H9 (cell line): ENCODE measurements around the gene ADAMTS13. TPM values are rescaled to one million over a fixed set of nuclear protein-coding genes. Genes with fewer than 3 reads are reported as not detected.

Experiments
- DNase-seq: peaks from one replicate; pipeline ENCODE4 v3.0.0-alpha.2; 2017
- H2AFZ ChIP-seq: one replicate; pipeline ENCODE4 v1.6.1; 2013; ENCODE audit warnings: mild to moderate bottlenecking, low read length, control low read depth, moderate library complexity
- H2AK5ac ChIP-seq: 2 replicates; pipeline ENCODE4 v1.6.1; 2013; ENCODE audit warnings: low read length, control low read depth, mixed read lengths; ENCODE audit not compliant: insufficient read length
- H2BK120ac ChIP-seq: one replicate; pipeline ENCODE4 v1.6.1; 2013; ENCODE audit warnings: low read depth, mild to moderate bottlenecking, low read length, control low read depth, inconsistent platforms; ENCODE audit not compliant: poor library complexity, severe bottlenecking
- H2BK12ac ChIP-seq: 2 replicates; pipeline ENCODE4 v1.6.1; 2013; ENCODE audit warnings: low read length, control low read depth, mixed read lengths, low read depth; ENCODE audit not compliant: insufficient read length
- H2BK15ac ChIP-seq: 2 replicates; pipeline ENCODE4 v1.6.1; 2013; ENCODE audit warnings: low read depth, low read length, control low read depth
- H2BK20ac ChIP-seq: one replicate; pipeline ENCODE4 v1.6.1; 2013; ENCODE audit warnings: low read depth, mild to moderate bottlenecking, low read length, control low read depth, inconsistent platforms; ENCODE audit not compliant: poor library complexity, severe bottlenecking
- H2BK5ac ChIP-seq: 2 replicates; pipeline ENCODE4 v1.6.1; 2013; ENCODE audit warnings: low read length, control low read depth, mixed read lengths; ENCODE audit not compliant: insufficient read length
- H3K14ac ChIP-seq: 2 replicates; pipeline ENCODE4 v1.6.1; 2013; ENCODE audit warnings: low read length, control low read depth; ENCODE audit not compliant: insufficient read depth
- H3K18ac ChIP-seq: 2 replicates; pipeline ENCODE4 v1.6.1; 2013; ENCODE audit warnings: low read depth, mild to moderate bottlenecking, mixed read lengths, low read length, control low read depth; ENCODE audit not compliant: insufficient read length
- H3K23ac ChIP-seq: 2 replicates; pipeline ENCODE4 v1.6.1; 2013; ENCODE audit warnings: low read length, control low read depth, mixed read lengths, low read depth; ENCODE audit not compliant: insufficient read length
- H3K23me2 ChIP-seq: 2 replicates; pipeline ENCODE4 v1.6.1; 2013; ENCODE audit warnings: low read depth, mild to moderate bottlenecking, mixed read lengths, low read length, control low read depth; ENCODE audit not compliant: insufficient read length, poor library complexity, severe bottlenecking
- H3K27ac ChIP-seq: 2 replicates; pipeline ENCODE4 v1.5.1; 2013; ENCODE audit warnings: low read length, control low read depth, mixed read lengths, low read depth; ENCODE audit not compliant: insufficient read length
- H3K27me3 ChIP-seq: 2 replicates; pipeline ENCODE4 v1.6.1; 2013; ENCODE audit warnings: low read length, control low read depth, inconsistent platforms; ENCODE audit not compliant: insufficient read depth
- H3K4ac ChIP-seq: 2 replicates; pipeline ENCODE4 v1.6.1; 2013; ENCODE audit warnings: low read depth, mild to moderate bottlenecking, control low read depth, inconsistent platforms, low read length, moderate library complexity
- H3K4me1 ChIP-seq: 2 replicates; pipeline ENCODE4 v1.6.1; 2013; ENCODE audit warnings: low read length, control low read depth, inconsistent platforms; ENCODE audit not compliant: insufficient read depth
- H3K4me2 ChIP-seq: 2 replicates; pipeline ENCODE4 v1.6.1; 2013; ENCODE audit warnings: low read length, control low read depth, mixed read lengths; ENCODE audit not compliant: insufficient read length, insufficient read depth
- H3K56ac ChIP-seq: 2 replicates; pipeline ENCODE4 v1.6.1; 2013; ENCODE audit warnings: low read depth, mild to moderate bottlenecking, mixed read lengths, low read length, control low read depth; ENCODE audit not compliant: insufficient read length
- H3K79me1 ChIP-seq: 2 replicates; pipeline ENCODE4 v1.6.1; 2013; ENCODE audit warnings: low read depth, mild to moderate bottlenecking, moderate library complexity, low read length, control low read depth, inconsistent platforms; ENCODE audit not compliant: insufficient read depth, poor library complexity, severe bottlenecking
- H3K79me2 ChIP-seq: 2 replicates; pipeline ENCODE4 v1.6.1; 2013; ENCODE audit warnings: low read length, control low read depth, inconsistent platforms; ENCODE audit not compliant: insufficient read depth
- H3K9ac ChIP-seq: 2 replicates; pipeline ENCODE4 v1.6.1; 2013; ENCODE audit warnings: low read length, control low read depth, mixed read lengths; ENCODE audit not compliant: insufficient read length; ENCODE audit errors: extremely low read depth
- H3K9me3 ChIP-seq: one replicate; pipeline ENCODE4 v1.6.1; 2013; ENCODE audit warnings: low read depth, low read length, inconsistent platforms; ENCODE audit not compliant: control insufficient read depth
- H3T11ph ChIP-seq: one replicate; pipeline ENCODE4 v1.6.1; 2013; ENCODE audit warnings: mild to moderate bottlenecking, low read length, control low read depth, inconsistent platforms
- H4K20me1 ChIP-seq: one replicate; pipeline ENCODE4 v1.6.1; 2013; ENCODE audit not compliant: control insufficient read depth, insufficient read length, insufficient read depth
- H4K5ac ChIP-seq: 2 replicates; pipeline ENCODE4 v1.6.1; 2013; ENCODE audit warnings: low read depth, mild to moderate bottlenecking, mixed read lengths, low read length, control low read depth; ENCODE audit not compliant: insufficient read length
- H4K8ac ChIP-seq: replicated peaks from 2 replicates; pipeline ENCODE4 v1.6.1; 2013; ENCODE audit warnings: low read length, control low read depth, mixed read lengths, low read depth; ENCODE audit not compliant: insufficient read length
- H4K91ac ChIP-seq: 2 replicates; pipeline ENCODE4 v1.6.1; 2013; ENCODE audit warnings: low read depth, mild to moderate bottlenecking, moderate library complexity, mixed read lengths, low read length, control low read depth; ENCODE audit not compliant: insufficient read length
- H3K27ac Mint-ChIP-seq, 3 experiments: 2 replicates in 2 of 3; 3 replicates in 1 of 3; pipeline ENCODE4 v1.8.0; 2020 to 2021; ENCODE audit warnings: mixed read lengths in 3 of 3, mild to moderate bottlenecking in 1 of 3, moderate library complexity in 1 of 3
- H3K27me3 Mint-ChIP-seq: 2 replicates; pipeline ENCODE4 v1.8.0; 2021; ENCODE audit warnings: low read depth, mild to moderate bottlenecking, moderate library complexity, mixed read lengths
- H3K36me3 Mint-ChIP-seq, 3 experiments: 2 replicates in 2 of 3; 3 replicates in 1 of 3; pipeline ENCODE4 v1.8.0; 2020 to 2021; ENCODE audit warnings: low read depth in 3 of 3, mixed read lengths in 3 of 3; ENCODE audit not compliant: insufficient read depth in 1 of 3
- H3K4me1 Mint-ChIP-seq, 2 experiments: 2 replicates each; pipeline ENCODE4 v1.8.0; 2020; ENCODE audit warnings: mixed read lengths in 2 of 2
- H3K4me3 Mint-ChIP-seq, 2 experiments: 2 replicates in 1 of 2; 3 replicates in 1 of 2; pipeline ENCODE4 v1.8.0; 2020 to 2021; ENCODE audit warnings: mild to moderate bottlenecking in 2 of 2, mixed read lengths in 2 of 2, moderate library complexity in 1 of 2
- H3K9me3 Mint-ChIP-seq, 2 experiments: 2 replicates in 1 of 2; 3 replicates in 1 of 2; pipeline ENCODE4 v1.8.0; 2020; ENCODE audit warnings: mild to moderate bottlenecking in 2 of 2, mixed read lengths in 2 of 2, moderate library complexity in 1 of 2
- CTCF ChIP-seq: fragments of 200-600 bp; sonication (generic); conservative IDR thresholded peaks from 3 replicates; pipeline ENCODE4 v1.8.0; 2021; ENCODE audit warnings: antibody characterized with exemption, mild to moderate bottlenecking
- WGBS: extraction: QIAGEN DNeasy Blood & Tissue Kit; methylation state at CpG from one replicate; pipeline ENCODE4 v1.1.7; 2013; ENCODE audit warnings: missing lambda C conversion rate, low lambda C conversion rate, mixed read lengths; ENCODE audit not compliant: insufficient read length; ENCODE audit errors: extremely low coverage; 5-methylcytosine and 5-hydroxymethylcytosine counted together
- total RNA-seq: library from RNA; stranded (reverse); gene quantifications from 2 replicates; pipeline ENCODE4 v1.2.1, GENCODE V29; 2021

Gene ADAMTS13
- total RNA-seq, 1 experiment from 2014 or later, result 8.8 TPM

GRCh38 chr9:133404454-133405002, 17.6 kb upstream of the ADAMTS13 start:
- H3K4me1 ChIP-seq, result no peaks in the 10 kb centered on the region
- no peak overlapping the region; the same call in 1 of the 2 replicates for H3K14ac ChIP-seq
- no peaks in the 10 kb centered on the region for H3K9me3 ChIP-seq
- H3K4me3 Mint-ChIP-seq, result no peak overlapping the region
- no peak overlapping the region for H2BK120ac ChIP-seq
- H2BK5ac ChIP-seq, result no peak overlapping the region
- H3K56ac ChIP-seq, result no peak overlapping the region
- peaks cover 25 to 50% (median 44%) of the 10 kb centered on the region in 3 experiments; a peak in 6 of 7 replicates for H3K36me3 Mint-ChIP-seq
- no peak overlapping the region for H3K18ac ChIP-seq
- no peak overlapping the region for H3K4me2 ChIP-seq
- TF ChIP-seq CTCF, result no peak
- no peak overlapping the region for H3K9ac ChIP-seq
- no peak overlapping the region for H2AFZ ChIP-seq
- peaks cover 4% of the 10 kb centered on the region for H4K20me1 ChIP-seq
- no peak overlapping the region for H4K91ac ChIP-seq
- no peak overlapping the region for H2BK20ac ChIP-seq
- no peak overlapping the region for H3K27ac ChIP-seq
- H3K27me3 ChIP-seq, result no peaks in the 10 kb centered on the region
- H2AK5ac ChIP-seq, result no peak overlapping the region
- H4K8ac ChIP-seq, result no peak overlapping the region
- no peak overlapping the region for H3K23ac ChIP-seq
- no peak overlapping the region for H2BK12ac ChIP-seq
- peaks cover 0 to 2% of the 10 kb centered on the region in 2 experiments; a peak in 1 of 4 replicates for H3K4me1 Mint-ChIP-seq
- H4K5ac ChIP-seq, result no peak overlapping the region
- no peak overlapping the region for H3T11ph ChIP-seq
- no peaks in the 10 kb centered on the region for H3K9me3 Mint-ChIP-seq
- WGBS, result no CpG with 5 or more reads among the region's 12 CpGs
- H3K79me1 ChIP-seq, result no peaks in the 10 kb centered on the region
- no peaks in the 10 kb centered on the region for H3K79me2 ChIP-seq
- H3K4ac ChIP-seq, result no peak overlapping the region
- H2BK15ac ChIP-seq, result no peak overlapping the region
- no peaks in the 10 kb centered on the region for H3K23me2 ChIP-seq
- no peak for DNase-seq
- H3K27me3 Mint-ChIP-seq, result no peaks in the 10 kb centered on the region
- H3K27ac Mint-ChIP-seq, result peak overlapping the region in 1 of 3 experiments; percentile 31; a peak in 1 of 7 replicates
